NOMO-1 (cell line): ENCODE data around the gene COPE.
"Not testable (repeated sequence)": the region's sequence is repeated elsewhere in the genome, so short reads cannot be mapped to it uniquely, and the experiment has no call there.

ENCODE experiments used
- DNase-seq, 2 experiments: peaks; one replicate each; lab custom pipeline; 2025; ENCODE audit not compliant: unreplicated experiment in 2 of 2; lab: John Stamatoyannopoulos, UW

Gene COPE

GRCh38 chr19:18910801-18911436 lies 8.3 kb downstream of the COPE start:
- no peak for DNase-seq

- no peak for DNase-seq
Observed at GRCh38 chr19:18910010-18910409, 9.2 kb downstream of the COPE start.

- no peak for DNase-seq
Observed at GRCh38 chr19:18908917-18909619, 10.1 kb downstream of the COPE start.

GRCh38 chr19:18906605-18907519 lies 12.3 kb downstream of the COPE start:
- DNase-seq: no peak

GRCh38 chr19:18905513-18906236 lies 13.5 kb downstream of the COPE start:
- no peak for DNase-seq

- no peak for DNase-seq
Observed at GRCh38 chr19:18905058-18905456, 14.1 kb downstream of the COPE start.

GRCh38 chr19:18904334-18905057 lies 14.7 kb downstream of the COPE start:
- DNase-seq: no peak

GRCh38 chr19:18903156-18904037 lies 15.8 kb downstream of the COPE start:
- no peak for DNase-seq

- not testable (repeated sequence) for DNase-seq
Observed at GRCh38 chr19:18902519-18902918, 16.7 kb downstream of the COPE start.

- no peak for DNase-seq
Observed at GRCh38 chr19:18901491-18901890, 17.7 kb downstream of the COPE start.

GRCh38 chr19:18900700-18901481 lies 18.3 kb downstream of the COPE start:
- DNase-seq: no peak

GRCh38 chr19:18899624-18900560 lies 19.3 kb downstream of the COPE start:
- no peak for DNase-seq

- no peak for DNase-seq
Observed at GRCh38 chr19:18898607-18899408, 20.4 kb downstream of the COPE start.

- DNase-seq: no peak
Observed at GRCh38 chr19:18898081-18898606, 21.0 kb downstream of the COPE start.

- no peak for DNase-seq
Observed at GRCh38 chr19:18897094-18898029, 21.8 kb downstream of the COPE start.
